Measurements from ENCODE around the gene CDKN2B-AS1.

GRCh38 chr9:21998026-21998425 is 3.4 kb downstream of the CDKN2B-AS1 start:
- no peak for TF ChIP-seq TAF1 (IDR thresholded peaks at IDR 0.05; ENCODE audit: low read depth, low read length)
- no peak for TF ChIP-seq POLR2AphosphoS5 (IDR thresholded peaks at IDR 0.05; ENCODE audit: low read depth, low read length)
- no peak for TF ChIP-seq POLR2A (IDR thresholded peaks at IDR 0.05; ENCODE audit: low read depth, low read length)
- TF ChIP-seq SPI1 (IDR thresholded peaks at IDR 0.05; ENCODE audit: low read depth, low read length) = no peak
- no peak for TF ChIP-seq PAX5 (IDR thresholded peaks at IDR 0.05; ENCODE audit: insufficient read depth, low read length, severe bottlenecking)

Measured in GM12891 (cell line).